Transverse colon (tissue), 4 donors: ENCODE measurements around the gene PKP1. TPM values are rescaled to one million over a fixed set of nuclear protein-coding genes. Genes with fewer than 3 reads are reported as not detected.

Source experiments
- DNase-seq: peaks from one replicate; pipeline ENCODE4 v3.0.0-alpha.2; 2019
- H3K27ac ChIP-seq, 4 donors: fragments of 200-600 bp; sonication (generic); 2 replicates each; pipeline ENCODE4 v1.5.1; 2016 to 2018; ENCODE audit warnings: inconsistent platforms in 4 of 4
- H3K27me3 ChIP-seq: fragments of 200-600 bp; sonication (generic); 2 replicates; pipeline ENCODE4 v1.5.1; 2017; ENCODE audit warnings: inconsistent platforms
- H3K36me3 ChIP-seq, 4 donors: fragments of 200-600 bp; sonication (generic); 2 replicates each; pipeline ENCODE4 v1.5.1; 2017 to 2019; ENCODE audit warnings: inconsistent platforms in 4 of 4
- H3K4me1 ChIP-seq, 4 donors: fragments of 200-600 bp; sonication (generic); 2 replicates each; pipeline ENCODE4 v1.5.1; 2017 to 2020; ENCODE audit warnings: inconsistent platforms in 4 of 4
- H3K4me3 ChIP-seq, 4 donors: fragments of 200-600 bp; sonication (generic); 1 replicate in 1 of 4; 2 replicates in 3 of 4; pipeline versions ENCODE4 v1.5.1 to v1.6.1; 2017 to 2019; ENCODE audit warnings: inconsistent platforms in 4 of 4
- H3K9me3 ChIP-seq, 2 donors: fragments of 200-600 bp; sonication (generic); 2 replicates each; pipeline ENCODE4 v1.5.1; 2017 to 2019; ENCODE audit warnings: inconsistent platforms in 2 of 2
- EP300 ChIP-seq: sonication (generic); formaldehyde crosslinking; IDR thresholded peaks from one replicate; pipeline ENCODE4 v1.6.1; 2017; ENCODE audit warnings: antibody characterized with exemption, low read depth
- POLR2A ChIP-seq: fragments of 450-650 bp; IDR thresholded peaks from one replicate; pipeline ENCODE4 v1.6.1; 2016; ENCODE audit warnings: antibody characterized with exemption, mild to moderate bottlenecking, moderate library complexity
- POLR2AphosphoS5 ChIP-seq, 3 donors: sonication (generic); formaldehyde crosslinking; IDR thresholded peaks; one replicate each; pipeline ENCODE4 v1.6.1; 2016; ENCODE audit warnings: antibody characterized with exemption in 3 of 3
- WGBS, 2 donors: methylation state at CpG; one replicate each; pipeline ENCODE4 v1.1.5; 2018; ENCODE audit warnings: low coverage in 1 of 2; 5-methylcytosine and 5-hydroxymethylcytosine counted together
- in situ Hi-C, 4 donors: fragments of 200-750 bp; cut with MboI; loops; one replicate each; pipeline versions ENCODE4 v1.15.0 to v1.15.1; 2017; ENCODE audit warnings: low sequenced_read_pairs in 3 of 4, low pct_ligation_motif_present in 1 of 4, low pct_unique_long_range_greater_than_20kb in 1 of 4
- intact Hi-C: fragments of 100-400 bp; cut with DNase I; formaldehyde crosslinking; loops from one replicate; pipeline ENCODE4 v1.15.1; 2023; ENCODE audit warnings: low total_unique reads
- total RNA-seq, 4 donors: library from RNA; depleted of rRNA; stranded (reverse); fragments of >200 nt; gene quantifications; one replicate each; pipeline ENCODE4 v1.1.0, GENCODE V29; 2016
- TF ChIP-seq, protein P1 (sequence below), 5 experiments: fragments of 200-600 bp in 3 of 5; fragments of 450-650 bp in 2 of 5; sonication (generic) in 3 of 5; IDR thresholded peaks; 1 replicate in 2 of 5; 2 replicates in 3 of 5; pipeline ENCODE4 v1.5.1; 2016 to 2017; ENCODE audit warnings: antibody characterized with exemption in 5 of 5, inconsistent platforms in 3 of 5, mild to moderate bottlenecking in 2 of 5, moderate library complexity in 1 of 5

The PKP1 gene
- total RNA-seq, 4 donors from 2014 or later = 0.14 to 0.32 TPM; not detected in 2

- no peaks in the 10 kb centered on the region for H3K36me3 ChIP-seq
- H3K27me3 ChIP-seq = no peaks in the 10 kb centered on the region
- no peak overlapping the region for H3K27ac ChIP-seq
- no peak overlapping the region for H3K4me3 ChIP-seq
- in situ Hi-C loops (no loop called here), intact Hi-C loops (no loop called here)
- WGBS, 2 donors = 95% methylated on average over 13 of the region's 13 CpGs; no CpG with 5 or more reads in 1 of the 2 donors
- no peak for TF ChIP-seq POLR2AphosphoS5 (IDR thresholded peaks at IDR 0.05)
- no peak for TF ChIP-seq EP300
- TF ChIP-seq, protein P1, sequence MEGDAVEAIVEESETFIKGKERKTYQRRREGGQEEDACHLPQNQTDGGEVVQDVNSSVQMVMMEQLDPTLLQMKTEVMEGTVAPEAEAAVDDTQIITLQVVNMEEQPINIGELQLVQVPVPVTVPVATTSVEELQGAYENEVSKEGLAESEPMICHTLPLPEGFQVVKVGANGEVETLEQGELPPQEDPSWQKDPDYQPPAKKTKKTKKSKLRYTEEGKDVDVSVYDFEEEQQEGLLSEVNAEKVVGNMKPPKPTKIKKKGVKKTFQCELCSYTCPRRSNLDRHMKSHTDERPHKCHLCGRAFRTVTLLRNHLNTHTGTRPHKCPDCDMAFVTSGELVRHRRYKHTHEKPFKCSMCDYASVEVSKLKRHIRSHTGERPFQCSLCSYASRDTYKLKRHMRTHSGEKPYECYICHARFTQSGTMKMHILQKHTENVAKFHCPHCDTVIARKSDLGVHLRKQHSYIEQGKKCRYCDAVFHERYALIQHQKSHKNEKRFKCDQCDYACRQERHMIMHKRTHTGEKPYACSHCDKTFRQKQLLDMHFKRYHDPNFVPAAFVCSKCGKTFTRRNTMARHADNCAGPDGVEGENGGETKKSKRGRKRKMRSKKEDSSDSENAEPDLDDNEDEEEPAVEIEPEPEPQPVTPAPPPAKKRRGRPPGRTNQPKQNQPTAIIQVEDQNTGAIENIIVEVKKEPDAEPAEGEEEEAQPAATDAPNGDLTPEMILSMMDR (IDR thresholded peaks at IDR 0.05) = no peak
- no peak for TF ChIP-seq POLR2A
- DNase-seq = no peak
- H3K4me1 ChIP-seq = no peaks in the 10 kb centered on the region
- H3K9me3 ChIP-seq = no peaks in the 10 kb centered on the region
These were observed 34.2 kb downstream of the PKP1 start for GRCh38 chr1:201317551-201317950.

GRCh38 chr1:201318504-201319340 is 35.4 kb downstream of the PKP1 start:
- TF ChIP-seq EP300 = no peak
- no peak for TF ChIP-seq POLR2AphosphoS5 (IDR thresholded peaks at IDR 0.05)
- TF ChIP-seq POLR2A = no peak
- TF ChIP-seq, protein P1 (IDR thresholded peaks at IDR 0.05) = no peak
- H3K4me1 ChIP-seq = no peaks in the 10 kb centered on the region
- WGBS, 2 donors = 81 to 83% methylated on average over 2 to 15 of the region's 15 CpGs
- H3K27me3 ChIP-seq = no peaks in the 10 kb centered on the region
- H3K27ac ChIP-seq = no peak overlapping the region
- no peak overlapping the region for H3K4me3 ChIP-seq
- no peak for DNase-seq
- intact Hi-C loops (no loop called here), in situ Hi-C loops (no loop called here)
- no peaks in the 10 kb centered on the region for H3K36me3 ChIP-seq
- H3K9me3 ChIP-seq = no peaks in the 10 kb centered on the region

GRCh38 chr1:201319631-201320030 is 36.3 kb downstream of the PKP1 start:
- Histone ChIP-seq H3K4me1 (no peaks in the 10 kb centered on the region), H3K9me3 (no peaks in the 10 kb centered on the region), H3K27ac (no peak overlapping the region), H3K4me3 (no peak overlapping the region), H3K27me3 (no peaks in the 10 kb centered on the region), H3K36me3 (no peaks in the 10 kb centered on the region)
- intact Hi-C loops = no loop called here
- 93 to 100% methylated on average over 2 to 6 of the region's 6 CpGs for WGBS, 2 donors
- no peak for DNase-seq
- in situ Hi-C loops = no loop called here
- no peak for TF ChIP-seq EP300
- TF ChIP-seq POLR2AphosphoS5 (IDR thresholded peaks at IDR 0.05) = no peak
- TF ChIP-seq, protein P1 (IDR thresholded peaks at IDR 0.05) = no peak
- no peak for TF ChIP-seq POLR2A

DNA sequence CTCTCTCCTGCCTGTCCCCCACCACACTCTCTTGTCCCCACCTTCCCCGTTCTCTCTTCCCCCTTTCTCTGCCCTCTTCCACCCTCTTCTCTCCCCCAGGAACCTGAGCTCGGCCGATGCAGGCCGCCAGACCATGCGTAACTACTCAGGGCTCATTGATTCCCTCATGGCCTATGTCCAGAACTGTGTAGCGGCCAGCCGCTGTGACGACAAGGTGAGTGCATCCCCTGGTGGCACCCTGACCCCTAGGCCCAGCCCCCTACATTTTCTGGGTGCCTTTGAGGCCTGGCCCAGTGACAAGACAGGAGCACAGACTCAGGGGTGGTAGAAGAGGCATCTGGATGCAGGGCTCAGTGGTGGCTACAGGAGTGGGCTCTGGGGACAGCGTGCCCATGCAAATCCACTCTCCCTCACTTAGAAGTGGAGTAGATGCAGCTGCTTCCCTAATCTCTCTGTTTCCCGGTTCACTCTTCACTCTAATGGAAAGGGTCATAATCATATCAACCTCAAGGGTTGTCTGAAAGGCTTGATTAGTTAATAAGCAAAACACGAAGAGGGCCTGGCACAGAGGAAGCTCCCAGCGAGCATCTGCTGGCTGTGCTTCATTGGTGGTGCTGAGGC is 37.0 kb downstream of the PKP1 start:
- TF ChIP-seq POLR2A = no peak
- in situ Hi-C loops = no loop called here
- no peak overlapping the region for H3K27ac ChIP-seq
- no peaks in the 10 kb centered on the region for H3K9me3 ChIP-seq
- no peaks in the 10 kb centered on the region for H3K36me3 ChIP-seq
- DNase-seq = no peak
- no peaks in the 10 kb centered on the region for H3K27me3 ChIP-seq
- WGBS, 2 donors = 81 to 89% methylated on average over 6 to 12 of the region's 12 CpGs
- no peaks in the 10 kb centered on the region for H3K4me1 ChIP-seq
- intact Hi-C loops = no loop called here
- H3K4me3 ChIP-seq = no peak overlapping the region
